Hepatocyte (in vitro differentiated cells): ENCODE results near the gene TMEM14C.

Experiments
- CTCF ChIP-seq: fragments of 200-600 bp; sonication (generic); IDR thresholded peaks from 2 replicates; pipeline ENCODE4 v1.5.1; 2016; ENCODE audit warnings: antibody characterized with exemption, mild to moderate bottlenecking; ENCODE audit not compliant: poor library complexity
- EZH2 ChIP-seq: fragments of 200-600 bp; sonication (generic); IDR thresholded peaks from 2 replicates; pipeline ENCODE4 v1.6.1; 2016; ENCODE audit warnings: antibody characterized with exemption, mild to moderate bottlenecking, borderline replicate concordance

GRCh38 chr6:10692965-10693538 is 29.8 kb upstream of the TMEM14C start:
- TF ChIP-seq CTCF (no peak), EZH2 (no peak)
